Fibroblast of the aortic adventitia (primary cell): ENCODE results near the gene TAB2. TPM values are rescaled to one million over a fixed set of nuclear protein-coding genes. Genes with fewer than 3 reads are reported as not detected.

Experiments
- DNase-seq: peaks from one replicate; pipeline ENCODE4 v3.0.0-alpha.2; 2010; ENCODE audit warnings: low read depth
- H3K4me3 ChIP-seq: 2 replicates; pipeline ENCODE4 v1.5.1; 2011; ENCODE audit warnings: low read depth, mild to moderate bottlenecking, control low read depth, low read length, moderate library complexity
- CTCF ChIP-seq: IDR thresholded peaks from 2 replicates; pipeline ENCODE4 v1.5.1; 2011; ENCODE audit warnings: mild to moderate bottlenecking, low read length, control low read depth, inconsistent platforms; ENCODE audit not compliant: insufficient read depth
- total RNA-seq: library from RNA; depleted of rRNA; stranded (reverse); fragments of >200 nt; gene quantifications from 2 replicates; pipeline ENCODE4 v1.2.3, GENCODE V29; 2012; ENCODE audit warnings: low replicate concordance

Gene TAB2
- total RNA-seq, 1 donor, result 40.0 TPM

DNA sequence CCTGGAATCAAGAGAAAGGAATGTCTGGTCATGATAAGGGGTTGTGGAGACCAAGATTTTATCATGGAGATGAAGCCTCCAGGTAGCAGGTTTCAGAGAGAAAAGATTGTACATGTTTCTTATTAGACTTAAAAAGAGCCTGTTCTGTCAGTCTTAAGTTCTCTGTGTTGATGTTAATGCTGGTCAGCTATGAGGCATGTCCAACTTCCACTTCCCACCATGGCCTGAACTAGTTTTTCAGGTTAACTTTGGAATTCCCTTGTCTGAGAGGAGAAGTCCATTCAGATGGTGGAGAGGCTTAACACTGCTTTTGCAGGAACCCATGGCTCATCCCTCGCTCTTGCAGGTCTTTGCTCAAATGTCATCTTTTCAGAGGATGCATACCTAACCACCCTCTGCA, 27.5 kb upstream of the TAB2 start:
- no peak for DNase-seq
- no peak for TF ChIP-seq CTCF
- H3K4me3 ChIP-seq, result no peak overlapping the region

DNA sequence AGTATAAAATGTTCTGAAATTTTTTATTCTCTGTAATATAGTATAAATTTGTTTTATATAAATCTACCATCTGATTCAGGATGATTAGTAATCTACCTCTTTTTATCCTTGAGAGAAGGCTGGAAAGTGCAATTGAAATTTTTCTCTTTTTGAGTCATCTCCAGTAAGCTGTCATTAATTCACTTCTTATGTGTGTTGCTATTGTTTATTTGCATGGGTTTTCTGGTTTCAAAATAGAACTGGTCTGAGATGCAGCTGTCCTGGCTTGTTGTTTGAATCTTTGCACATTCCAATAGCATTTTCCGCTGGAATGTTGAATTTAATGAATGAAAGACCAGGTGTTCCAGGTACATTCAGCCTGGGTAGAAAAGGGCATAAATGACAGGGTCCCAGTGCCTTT, 24.3 kb upstream of the TAB2 start:
- TF ChIP-seq CTCF, result no peak
- no peak overlapping the region for H3K4me3 ChIP-seq
- no peak for DNase-seq

- no peak for DNase-seq
- TF ChIP-seq CTCF, result no peak
- H3K4me3 ChIP-seq, result no peak overlapping the region
Measured at GRCh38 chr6:149300563-149300962, 16.9 kb upstream of the TAB2 start.

DNA sequence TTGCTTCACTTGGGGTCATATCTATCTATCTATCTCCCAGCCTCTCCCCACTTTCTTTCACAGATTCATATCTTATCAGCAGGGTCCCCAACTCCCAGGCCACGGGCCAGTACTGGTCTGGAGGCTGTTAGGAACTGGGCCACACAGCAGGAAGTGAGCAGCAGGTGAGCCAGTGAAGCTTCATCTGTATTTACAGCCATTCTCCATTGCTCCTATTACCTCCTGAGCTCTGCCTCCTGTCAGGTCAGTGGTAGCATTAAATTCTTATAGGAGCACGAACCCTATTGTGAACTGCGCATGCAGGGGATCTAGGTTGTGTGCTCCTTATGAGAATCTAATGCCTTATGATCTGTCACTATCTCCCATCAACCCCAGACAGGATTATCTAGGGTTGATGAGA, 14.8 kb upstream of the TAB2 start:
- no peak overlapping the region for H3K4me3 ChIP-seq
- TF ChIP-seq CTCF, result no peak
- no peak for DNase-seq

DNA sequence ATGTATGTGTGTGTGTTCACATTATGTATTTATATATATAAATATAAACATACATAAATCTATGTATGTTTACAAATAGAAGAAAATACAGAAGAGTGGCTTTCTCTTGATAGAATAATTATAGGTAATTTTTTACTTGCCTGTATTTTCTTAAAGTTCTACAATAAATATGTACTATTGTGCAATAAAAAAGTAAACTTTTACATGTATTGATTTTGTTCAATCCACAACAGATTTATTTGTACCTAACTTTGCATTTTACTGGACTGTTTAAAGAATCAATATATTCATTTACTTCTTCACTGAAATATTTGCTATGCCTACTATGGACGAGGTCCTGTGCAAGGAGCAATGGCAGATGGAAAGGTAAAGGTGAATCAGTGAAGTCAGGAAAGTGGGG, 14.0 kb upstream of the TAB2 start:
- TF ChIP-seq CTCF, result no peak
- no peak for DNase-seq
- no peak overlapping the region for H3K4me3 ChIP-seq

- no peak for DNase-seq
- no peak for TF ChIP-seq CTCF
- no peak overlapping the region for H3K4me3 ChIP-seq
Measured at GRCh38 chr6:149305372-149305771, 12.1 kb upstream of the TAB2 start.

DNA sequence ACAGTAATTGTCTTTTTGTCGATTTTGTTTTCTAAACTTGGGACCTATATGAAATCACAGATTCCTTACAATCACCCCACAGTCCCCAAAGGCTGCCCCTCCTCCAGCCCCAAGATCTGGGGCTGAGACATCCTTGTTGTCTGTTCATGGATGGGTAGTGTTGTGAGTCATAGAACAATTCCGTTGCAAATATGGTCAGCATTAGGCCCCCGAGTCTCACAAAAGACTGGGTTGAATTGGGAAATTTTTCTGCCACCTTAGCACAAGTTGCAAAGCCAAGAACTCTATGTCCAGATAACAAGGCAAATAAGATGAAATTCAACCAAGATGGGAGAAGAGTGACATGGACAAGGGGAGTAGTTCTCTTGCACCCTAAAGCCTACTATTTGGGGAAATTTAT, 10.5 kb upstream of the TAB2 start:
- H3K4me3 ChIP-seq, result no peak overlapping the region
- no peak for DNase-seq
- TF ChIP-seq CTCF, result no peak
